ENCODE measurements around the gene DPYSL3.

DPYSL3 gene

DNA sequence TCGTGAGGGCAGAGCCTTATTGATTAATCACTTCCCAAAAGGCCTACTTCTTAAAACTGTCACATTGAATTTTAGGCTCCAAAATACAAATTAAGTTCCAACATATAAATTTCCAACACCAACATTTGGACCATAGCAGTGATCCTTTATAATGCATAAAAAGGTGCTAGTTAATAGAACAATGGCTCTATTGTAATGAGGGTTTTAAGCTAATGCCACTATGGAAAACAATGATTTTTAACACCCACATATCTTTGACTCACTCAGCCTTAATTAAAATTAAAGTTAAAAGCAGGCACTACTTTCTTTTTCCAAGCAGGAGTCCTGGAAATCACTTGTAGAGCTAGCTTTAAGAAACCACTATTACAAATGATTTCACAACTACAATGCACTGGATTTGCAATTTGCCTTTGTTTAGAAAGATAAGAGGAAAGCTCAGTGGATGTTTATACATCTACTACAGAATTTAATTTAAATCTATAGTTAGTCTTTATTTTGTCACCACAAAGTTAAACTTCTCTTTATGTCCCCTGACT lies 41.8 kb downstream of the DPYSL3 start:
- DNase-seq: no peak

GRCh38 chr5:147466360-147466980 lies 43.4 kb downstream of the DPYSL3 start:
- DNase-seq: no peak

GRCh38 chr5:147465747-147466146 lies 44.1 kb downstream of the DPYSL3 start:
- DNase-seq: no peak

DNA sequence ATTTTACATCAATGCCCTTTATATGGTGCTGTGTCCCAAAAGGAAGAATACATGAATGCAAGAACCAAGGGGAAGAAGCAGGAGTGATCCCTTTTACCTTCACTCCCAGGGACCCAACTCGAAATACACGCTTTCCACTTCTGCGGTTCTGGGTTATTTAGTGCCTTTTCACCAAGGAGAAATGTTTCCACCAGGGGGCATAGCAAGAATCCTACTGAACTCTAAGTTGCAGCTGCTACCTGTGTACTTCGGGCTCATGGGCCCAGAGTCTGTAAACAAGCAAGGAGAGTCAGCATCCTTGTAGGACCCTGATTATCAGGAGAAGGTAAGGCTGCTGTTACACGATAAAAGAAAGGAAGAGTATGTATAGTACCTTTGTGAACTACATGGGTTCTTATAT lies 45.7 kb downstream of the DPYSL3 start:
- DNase-seq: peak; percentile 10

GRCh38 chr5:147461915-147462314 lies 48.0 kb downstream of the DPYSL3 start:
- no peak for DNase-seq

DNA sequence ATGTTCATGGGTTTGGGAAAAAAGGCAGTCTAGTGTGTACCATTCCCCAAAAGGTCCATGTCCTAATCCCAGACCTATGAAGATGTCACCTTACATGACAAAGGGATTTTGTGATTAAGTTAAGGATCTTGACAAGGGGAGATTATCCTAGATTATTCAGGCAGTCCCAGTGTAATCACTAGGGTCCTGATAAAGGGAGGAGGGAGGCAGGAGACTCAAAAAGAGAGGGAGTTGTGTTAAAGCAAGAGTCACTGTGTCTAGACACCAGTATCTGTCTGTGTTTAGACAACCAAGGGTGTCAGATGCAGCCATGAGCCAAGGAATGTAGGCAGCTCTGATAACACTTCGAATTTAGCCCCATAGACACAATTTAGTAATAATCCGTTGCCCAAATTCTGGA lies 49.5 kb downstream of the DPYSL3 start:
- DNase-seq: no peak

DNA sequence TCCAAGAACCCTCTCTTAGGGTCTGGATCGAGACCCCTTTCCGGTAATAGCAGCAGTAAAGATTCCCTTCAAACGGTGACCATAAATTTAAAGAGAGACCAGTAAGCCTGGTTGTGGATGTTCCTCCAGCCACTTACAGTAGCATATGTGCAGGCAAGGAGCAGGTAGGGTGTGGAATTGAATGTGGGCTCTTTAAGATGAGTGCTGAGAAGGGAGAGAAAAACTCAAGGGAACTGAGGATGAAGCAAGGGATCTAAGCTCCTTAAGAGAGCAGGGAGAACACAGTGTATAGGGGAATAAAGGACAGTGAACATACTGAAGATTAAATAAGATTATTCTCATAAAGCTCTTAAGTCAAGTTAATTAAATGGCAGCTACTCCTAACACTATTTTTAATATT lies 51.3 kb downstream of the DPYSL3 start:
- no peak for DNase-seq

DNA sequence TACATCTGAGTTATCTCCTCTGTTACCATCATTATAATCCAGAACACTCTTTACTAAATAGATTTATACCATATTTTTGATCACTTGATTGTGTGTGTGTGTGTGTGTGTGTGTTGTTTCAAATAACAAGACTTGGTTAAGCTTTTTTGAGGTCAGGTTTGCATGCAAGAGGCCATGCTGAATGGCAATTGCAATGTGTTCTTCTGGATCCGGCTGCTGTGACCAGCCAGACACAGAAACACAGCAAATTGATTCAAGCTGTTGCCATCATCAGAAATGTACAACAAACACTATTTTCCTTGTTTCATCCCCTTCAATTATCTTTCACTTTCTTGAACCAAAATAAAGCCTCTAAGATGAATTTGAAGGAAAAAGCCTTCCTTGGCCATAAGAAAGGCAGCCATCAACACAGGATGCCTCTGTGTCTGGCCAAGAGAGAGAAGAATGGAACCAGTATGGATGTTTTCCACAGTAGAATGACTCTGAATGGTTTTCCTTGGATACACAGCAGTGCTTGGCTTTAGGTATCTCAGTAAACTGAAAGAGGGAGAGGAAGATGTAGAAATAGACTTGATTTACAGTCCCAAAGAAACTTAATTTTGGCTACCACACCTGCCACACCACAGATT lies 53.9 kb downstream of the DPYSL3 start:
- no peak for DNase-seq

DNA sequence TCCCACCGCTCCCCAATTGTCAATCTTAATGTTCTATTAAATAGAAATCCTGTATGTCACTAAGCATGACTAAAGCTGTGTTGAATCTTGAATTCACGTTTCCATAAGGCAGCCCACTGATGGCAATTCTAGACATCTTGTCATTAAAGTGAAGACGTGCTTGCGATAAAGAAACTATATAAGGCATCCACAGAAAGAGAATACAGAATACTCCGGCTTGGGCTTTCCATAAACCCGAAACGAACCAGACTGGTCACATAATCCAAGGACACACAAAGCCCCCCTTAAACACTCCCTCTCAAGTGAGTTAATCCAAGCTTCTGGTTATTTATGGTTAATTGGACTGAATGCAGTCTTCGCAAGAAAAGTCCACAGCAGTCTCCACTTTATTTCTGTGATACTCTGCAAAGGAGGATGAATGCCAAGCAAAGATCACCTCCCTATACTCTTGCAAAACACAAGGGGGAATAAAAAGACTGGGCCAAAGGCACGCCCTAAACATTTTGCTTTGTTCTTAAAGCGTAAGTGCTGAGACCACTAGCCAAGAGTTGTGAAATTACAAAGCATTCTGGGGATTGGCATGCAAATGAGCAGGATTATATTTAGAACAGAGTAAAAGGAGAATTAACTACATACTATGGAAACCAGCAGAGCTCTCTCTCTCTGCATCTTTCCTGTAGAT lies 54.7 kb downstream of the DPYSL3 start:
- no peak for DNase-seq

DNA sequence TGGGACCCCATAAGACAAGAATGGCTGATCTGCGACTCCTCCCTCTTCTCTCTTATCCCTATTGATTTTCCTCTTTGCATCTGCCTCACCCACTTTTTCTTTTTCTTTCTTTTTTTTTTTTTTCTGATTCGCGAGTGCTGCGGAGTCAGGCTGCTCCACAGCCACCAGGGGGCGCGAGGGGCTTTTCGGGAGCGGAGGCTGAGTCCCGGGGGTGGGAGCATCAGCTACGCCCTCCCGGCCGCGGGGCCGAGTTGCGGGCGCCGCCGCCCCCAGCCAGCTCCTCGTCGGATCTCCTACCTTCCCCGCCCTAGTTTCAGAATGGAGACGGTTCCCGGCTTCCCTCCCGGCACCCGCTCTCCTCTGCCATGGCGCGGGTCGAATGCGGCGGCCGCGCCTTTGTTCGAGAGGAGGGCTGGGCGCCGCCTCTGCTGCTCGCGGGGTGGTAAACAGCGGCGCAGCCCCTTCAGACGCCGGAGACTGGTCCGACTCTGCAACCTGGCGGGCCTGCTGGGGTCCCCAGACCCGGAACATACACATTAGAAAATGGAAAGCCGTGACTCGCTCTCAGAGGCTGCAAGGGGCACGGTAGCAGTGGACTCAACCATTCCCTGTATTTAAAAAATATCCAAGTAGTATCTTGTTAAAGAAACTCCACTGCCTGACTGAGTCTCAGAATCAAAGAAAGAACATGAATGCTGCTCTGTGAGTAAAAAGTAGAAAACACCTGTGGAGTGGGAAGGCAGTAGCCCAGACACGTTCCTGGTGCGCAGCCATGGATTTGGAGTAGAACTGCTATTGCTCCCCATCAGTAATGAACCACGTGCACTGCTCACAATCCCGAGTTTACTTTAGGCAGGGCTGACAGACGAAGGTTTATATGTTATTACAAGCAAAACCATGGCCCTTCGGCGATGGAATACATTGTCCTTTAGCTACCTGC lies 55.7 kb downstream of the DPYSL3 start:
- peak; percentile 78 for DNase-seq

DNA sequence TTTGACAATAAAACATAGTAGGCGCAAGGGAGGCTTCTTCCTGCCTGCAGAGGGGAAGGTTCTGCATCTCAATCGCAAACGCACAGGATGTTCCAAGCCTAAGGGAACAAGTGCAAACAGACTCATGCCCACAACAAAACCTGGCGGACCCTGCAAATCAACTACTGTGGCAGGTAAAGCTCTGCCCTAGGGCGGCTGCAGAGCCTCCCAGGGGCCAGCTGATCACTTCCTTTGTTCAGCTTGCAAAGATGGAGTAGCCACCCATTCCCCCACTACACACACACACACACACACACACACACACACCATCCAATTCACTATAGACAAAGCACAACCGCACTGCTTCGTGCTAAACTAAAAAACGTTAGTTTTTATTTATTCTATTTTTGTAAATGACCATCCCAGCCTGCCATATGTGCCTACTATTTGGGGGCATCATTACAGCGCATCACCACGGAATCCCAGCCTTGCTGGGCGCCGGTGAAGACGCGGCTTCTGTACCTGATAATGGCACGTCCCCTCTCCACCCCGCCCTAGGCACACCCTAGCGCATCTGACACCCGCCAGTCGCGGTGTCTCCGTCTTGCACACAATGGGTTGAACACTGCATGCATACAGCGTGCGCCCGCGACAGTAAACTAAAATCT lies 57.6 kb downstream of the DPYSL3 start:
- DNase-seq: no peak

- DNase-seq: no peak
These were observed 58.7 kb downstream of the DPYSL3 start for GRCh38 chr5:147451193-147451592.

- DNase-seq: no peak
These were observed 59.3 kb downstream of the DPYSL3 start for GRCh38 chr5:147450606-147451005.

- DNase-seq: no peak
These were observed 61.1 kb downstream of the DPYSL3 start for GRCh38 chr5:147448766-147449165.

GRCh38 chr5:147446523-147446922 lies 63.3 kb downstream of the DPYSL3 start:
- peak; percentile 80 for DNase-seq

- DNase-seq: no peak
These were observed 64.0 kb downstream of the DPYSL3 start for GRCh38 chr5:147445917-147446316.

DNA sequence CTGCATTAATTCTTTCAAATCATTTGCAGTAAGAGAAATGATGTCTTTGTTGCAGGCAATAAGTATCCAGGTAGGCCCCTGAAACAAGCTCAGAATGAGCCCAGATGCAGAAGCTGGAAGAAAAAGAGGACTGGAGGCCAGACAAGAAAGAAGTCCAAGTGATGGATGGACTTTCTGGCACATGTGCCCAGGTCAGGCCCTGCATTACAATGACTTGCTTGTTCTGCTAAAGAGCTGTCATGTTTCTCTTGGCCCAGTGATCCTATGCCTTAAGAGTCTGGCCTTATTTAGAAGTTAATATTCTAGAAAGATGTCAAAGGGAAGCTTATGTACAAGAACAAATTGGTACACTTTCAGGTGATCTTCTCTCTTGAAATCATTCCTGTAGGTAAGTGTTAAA lies 64.8 kb downstream of the DPYSL3 start:
- DNase-seq: no peak

- no peak for DNase-seq
These were observed 67.6 kb downstream of the DPYSL3 start for GRCh38 chr5:147442224-147442623.

GRCh38 chr5:147441191-147441695 lies 68.6 kb downstream of the DPYSL3 start:
- DNase-seq: no peak

DNA sequence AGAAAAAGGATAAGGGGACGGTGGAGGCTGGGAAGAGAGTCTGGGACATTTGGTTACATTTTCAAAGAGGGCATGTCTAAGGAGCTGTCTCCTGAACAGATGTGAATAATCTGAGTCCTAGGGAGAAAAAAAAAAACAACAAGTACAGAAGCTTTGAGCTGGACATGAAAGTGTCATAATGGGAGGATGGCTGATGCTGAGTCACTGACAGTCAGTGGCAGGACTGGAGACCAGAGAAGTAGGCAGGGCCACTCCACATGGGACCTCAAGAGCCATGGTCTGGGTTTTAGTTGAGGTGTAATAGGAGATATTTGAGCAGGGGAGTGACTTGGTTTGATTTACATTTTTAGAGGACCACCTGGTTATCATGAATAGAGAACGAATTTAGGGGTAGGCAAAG lies 70.6 kb downstream of the DPYSL3 start:
- DNase-seq: no peak

GRCh38 chr5:147437161-147437596 lies 72.7 kb downstream of the DPYSL3 start:
- no peak for DNase-seq

DNA sequence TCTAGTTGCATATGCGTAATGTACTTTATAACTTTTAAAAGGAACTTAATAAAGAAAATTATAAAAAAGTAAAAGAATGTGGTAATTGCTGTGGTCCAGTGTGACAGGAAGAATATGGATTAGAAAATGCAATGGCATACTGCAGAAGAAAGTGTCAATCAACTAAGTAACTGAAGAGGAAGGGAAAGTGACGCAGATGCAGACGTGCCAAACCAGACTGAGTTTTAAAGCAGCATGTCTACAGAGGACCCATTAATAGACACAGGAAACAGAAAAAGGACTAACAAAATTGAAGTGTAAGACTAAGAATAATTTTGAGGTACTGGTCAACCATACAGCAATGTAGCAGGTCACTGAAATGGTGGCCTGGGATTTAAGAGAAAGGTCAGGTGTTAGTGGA lies 73.3 kb downstream of the DPYSL3 start:
- DNase-seq: no peak
